DND-41 (cell line): ENCODE measurements around the gene PRMT1.

Experiments used
- CTCF ChIP-seq: IDR thresholded peaks from 2 replicates; pipeline ENCODE4 v1.5.1; 2012; ENCODE audit warnings: borderline replicate concordance, low read length, moderate library complexity, mild to moderate bottlenecking; ENCODE audit not compliant: poor library complexity, severe bottlenecking; ENCODE audit errors: extremely low read depth
- EZH2 ChIP-seq: IDR thresholded peaks from 3 replicates; pipeline ENCODE4 v1.6.1; 2012; ENCODE audit warnings: borderline replicate concordance, low read depth, mild to moderate bottlenecking, moderate library complexity, low read length, inconsistent platforms; ENCODE audit not compliant: severe bottlenecking

- TF ChIP-seq CTCF (no peak), EZH2 (no peak)
Observed at GRCh38 chr19:49662011-49662410, 15.1 kb upstream of the PRMT1 start.
